Psoas muscle (tissue), 8 donors: ENCODE results near the gene TDG. TPM values are rescaled to one million over a fixed set of nuclear protein-coding genes. Genes with fewer than 3 reads are reported as not detected.
"Not testable (repeated sequence)": the region's sequence is repeated elsewhere in the genome, so short reads cannot be mapped to it uniquely, and the experiment has no call there.

Experiments
- ATAC-seq, 4 donors: fragments of 200-7000 bp; cut with Tn5 transposase; one replicate each; pipeline ENCODE4 v1.9.1; 2020; ENCODE audit warnings: moderate library complexity in 3 of 4, mild to moderate bottlenecking in 2 of 4
- DNase-seq, 2 donors: peaks; one replicate each; pipeline ENCODE4 v3.0.0-alpha.2; 2020
- H3K27ac ChIP-seq: fragments of 200-600 bp; one replicate; pipeline ENCODE4 v1.8.0; 2022
- H3K27me3 ChIP-seq, 3 donors: fragments of 200-600 bp in 1 of 3; one replicate each; pipeline versions ENCODE4 v1.6.1 to v1.8.0; 2013 to 2022; ENCODE audit warnings: low read length in 2 of 3, mild to moderate bottlenecking in 2 of 3, moderate library complexity in 1 of 3; ENCODE audit not compliant: insufficient read depth in 3 of 3
- H3K36me3 ChIP-seq, 2 donors: fragments of 200-600 bp in 1 of 2; one replicate each; pipeline versions ENCODE4 v1.6.1 to v1.8.0; 2013 to 2022; ENCODE audit warnings: low read depth in 1 of 2, mild to moderate bottlenecking in 1 of 2, moderate library complexity in 1 of 2; ENCODE audit not compliant: insufficient read depth in 1 of 2
- H3K4me1 ChIP-seq: fragments of 200-600 bp; one replicate; pipeline ENCODE4 v1.8.0; 2022
- H3K4me3 ChIP-seq: fragments of 200-600 bp; one replicate; pipeline ENCODE4 v1.8.0; 2022; ENCODE audit warnings: mild to moderate bottlenecking
- H3K9me3 ChIP-seq: fragments of 200-600 bp; one replicate; pipeline ENCODE4 v1.8.0; 2022
- WGBS, 3 donors: extraction: QIAGEN DNeasy Blood & Tissue Kit; methylation state at CpG; one replicate each; pipeline versions ENCODE4 v1.1.6 to v1.1.7; 2013; 5-methylcytosine and 5-hydroxymethylcytosine counted together
- intact Hi-C, 2 donors: fragments of 100-400 bp; cut with DNase I; formaldehyde crosslinking; loops; one replicate each; pipeline versions ENCODE4 v1.11.0 to v1.14.2; 2022
- polyA plus RNA-seq, 3 donors: library from polyadenylated mRNA; stranded (reverse); fragments of 200-250 nt; gene quantifications; one replicate each; pipeline ENCODE4 v1.2.3, GENCODE V29; 2013
- total RNA-seq, 4 donors: library from RNA; stranded (reverse); fragmentation: NEBNext Ultra II Directional in 2 of 4; extraction: Animal tissue kit (Norgen Biotek cat#: 25700) in 2 of 4; gene quantifications; one replicate each; pipeline versions ENCODE4 v1.2.1 to v1.2.4, GENCODE V29; 2021 to 2023
- TF ChIP-seq, protein P1 (sequence below): fragments of 200-600 bp; IDR thresholded peaks from one replicate; pipeline ENCODE4 v1.8.0; 2022; ENCODE audit warnings: antibody characterized with exemption
- donor health status: healthy with polysubstance abuse.
- donor health status: DM: no; HTN: no; CAD: no; lungs with moderate emphysema.
- donor health status: Bipolar disorder and iron deficiency.
- donor health status: healthy.
- donor health status: DM: yes; HTN: yes; CAD: no.
- donor health status: DM: no; HTN: no; CAD: no.
- donor health status: DM: no; HTN: no; CAD: no.
- donor health status: DM: yes; HTN: yes; CAD: no.

The TDG gene
- total and polyA plus RNA-seq, 7 donors: 5.5 to 15.5 (median 11.2) TPM

DNA sequence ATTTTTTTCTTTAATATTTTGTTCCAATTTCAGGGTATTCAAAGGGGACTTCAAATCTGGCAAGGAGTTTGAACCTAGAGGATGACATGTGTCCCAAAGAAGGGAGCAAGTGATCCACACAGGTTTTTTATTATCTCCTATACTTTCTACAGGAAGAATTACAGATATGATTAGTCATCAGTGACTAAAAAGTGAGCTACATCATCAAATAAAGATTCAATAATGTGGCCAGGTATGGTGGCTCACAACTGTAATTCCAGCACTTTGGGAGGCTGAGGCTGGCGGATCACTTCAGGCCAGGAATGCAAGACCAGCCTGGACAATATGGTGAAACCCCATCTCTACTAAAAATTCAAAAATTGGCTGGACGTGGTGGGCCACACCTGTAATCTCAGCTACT lies 60.1 kb downstream of the TDG start:
- Histone ChIP-seq H3K27ac (no peak overlapping the region), H3K27me3 (no peaks in the 10 kb centered on the region), H3K4me1 (no peaks in the 10 kb centered on the region), H3K9me3 (no peaks in the 10 kb centered on the region), H3K4me3 (no peak overlapping the region), H3K36me3 (no peaks in the 10 kb centered on the region)
- DNase-seq (no peak), ATAC-seq (no peak)
- WGBS, 3 donors: 95 to 98% (median 97%) methylated on average over 2 of the region's 2 CpGs
- TF ChIP-seq, protein P1, sequence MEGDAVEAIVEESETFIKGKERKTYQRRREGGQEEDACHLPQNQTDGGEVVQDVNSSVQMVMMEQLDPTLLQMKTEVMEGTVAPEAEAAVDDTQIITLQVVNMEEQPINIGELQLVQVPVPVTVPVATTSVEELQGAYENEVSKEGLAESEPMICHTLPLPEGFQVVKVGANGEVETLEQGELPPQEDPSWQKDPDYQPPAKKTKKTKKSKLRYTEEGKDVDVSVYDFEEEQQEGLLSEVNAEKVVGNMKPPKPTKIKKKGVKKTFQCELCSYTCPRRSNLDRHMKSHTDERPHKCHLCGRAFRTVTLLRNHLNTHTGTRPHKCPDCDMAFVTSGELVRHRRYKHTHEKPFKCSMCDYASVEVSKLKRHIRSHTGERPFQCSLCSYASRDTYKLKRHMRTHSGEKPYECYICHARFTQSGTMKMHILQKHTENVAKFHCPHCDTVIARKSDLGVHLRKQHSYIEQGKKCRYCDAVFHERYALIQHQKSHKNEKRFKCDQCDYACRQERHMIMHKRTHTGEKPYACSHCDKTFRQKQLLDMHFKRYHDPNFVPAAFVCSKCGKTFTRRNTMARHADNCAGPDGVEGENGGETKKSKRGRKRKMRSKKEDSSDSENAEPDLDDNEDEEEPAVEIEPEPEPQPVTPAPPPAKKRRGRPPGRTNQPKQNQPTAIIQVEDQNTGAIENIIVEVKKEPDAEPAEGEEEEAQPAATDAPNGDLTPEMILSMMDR: no peak
- intact Hi-C loops: no loop called here

GRCh38 chr12:104026841-104027599 lies 61.3 kb downstream of the TDG start:
- no peaks in the 10 kb centered on the region for H3K27me3 ChIP-seq
- 36 to 38% (median 37%) methylated on average over 5 of the region's 5 CpGs for WGBS, 3 donors
- intact Hi-C loops: no loop called here
- H3K4me1 ChIP-seq: no peaks in the 10 kb centered on the region
- H3K9me3 ChIP-seq: no peaks in the 10 kb centered on the region
- no peaks in the 10 kb centered on the region for H3K36me3 ChIP-seq
- H3K27ac ChIP-seq: no peak overlapping the region
- DNase-seq (no peak), ATAC-seq (no peak)
- TF ChIP-seq, protein P1: no peak
- no peak overlapping the region for H3K4me3 ChIP-seq

DNA sequence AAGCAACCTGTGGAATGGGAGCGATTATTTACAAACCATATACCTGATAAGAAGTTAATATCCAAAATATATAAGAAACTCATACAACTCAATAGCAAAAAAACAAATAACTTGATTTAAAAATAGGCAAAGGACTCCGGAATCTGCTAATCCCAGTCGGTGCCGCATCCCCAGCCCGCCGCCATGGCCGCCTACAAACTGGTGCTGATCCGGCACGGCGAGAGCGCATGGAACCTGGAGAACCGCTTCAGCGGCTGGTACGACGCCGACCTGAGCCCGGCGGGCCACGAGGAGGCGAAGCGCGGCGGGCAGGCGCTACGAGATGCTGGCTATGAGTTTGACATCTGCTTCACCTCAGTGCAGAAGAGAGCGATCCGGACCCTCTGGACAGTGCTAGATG lies 64.9 kb downstream of the TDG start:
- H3K9me3 ChIP-seq, intact Hi-C loops, H3K4me1 ChIP-seq, DNase-seq, ATAC-seq, H3K27ac ChIP-seq, H3K27me3 ChIP-seq, H3K36me3 ChIP-seq, H3K4me3 ChIP-seq: not testable (repeated sequence)
- WGBS, 3 donors: 93 to 99% (median 96%) methylated on average over 7 to 10 of the region's 27 CpGs

- ATAC-seq, H3K9me3 ChIP-seq, DNase-seq, H3K27me3 ChIP-seq, H3K27ac ChIP-seq, H3K4me1 ChIP-seq, H3K4me3 ChIP-seq, H3K36me3 ChIP-seq, intact Hi-C loops: not testable (repeated sequence)
- 87 to 90% (median 90%) methylated on average over 2 of the region's 2 CpGs for WGBS, 3 donors
Measured at GRCh38 chr12:104036143-104036542, 70.5 kb downstream of the TDG start.

Other genes starting within 250 kb of the TDG start
- 10 to 100 TPM; 15.2 to 64.2 (median 19.5) TPM for gene NT5DC3, start 124.6 kb upstream of the TDG start, total RNA-seq
- gene NT5DC3, start 124.6 kb upstream of the TDG start, polyA plus RNA-seq: 10 to 100 TPM in 1 of 3 donors, 1 to 10 TPM in 2; 5.2 to 16.2 (median 7.3) TPM
- gene HSP90B1, start 35.5 kb upstream of the TDG start, total RNA-seq: 100 to 1,000 TPM in 3 of 4 donors, 10 to 100 TPM in 1; 85.7 to 137 (median 126) TPM
- 100 to 1,000 TPM; 118 to 238 (median 129) TPM for gene HSP90B1, start 35.5 kb upstream of the TDG start, polyA plus RNA-seq
- 1 to 10 TPM in 3 of 4 donors, under 1 TPM in 1; 0.71 to 5.2 (median 1.9) TPM for gene GLT8D2, start 84.3 kb downstream of the TDG start, total RNA-seq
- 1 to 10 TPM; 1.1 to 1.7 (median 1.3) TPM for gene GLT8D2, start 84.3 kb downstream of the TDG start, polyA plus RNA-seq
- 10 to 100 TPM; 22.8 to 27.8 (median 24.5) TPM for gene HCFC2, start 98.7 kb downstream of the TDG start, total RNA-seq
- 10 to 100 TPM; 10.1 to 21.7 (median 10.3) TPM for gene HCFC2, start 98.7 kb downstream of the TDG start, polyA plus RNA-seq
- gene NFYB, start 172.3 kb downstream of the TDG start, total RNA-seq: 10 to 100 TPM; 14.5 to 32.2 (median 21.9) TPM
- 10 to 100 TPM; 10.1 to 28.0 (median 20.1) TPM for gene NFYB, start 172.3 kb downstream of the TDG start, polyA plus RNA-seq
- 100 to 1,000 TPM; 102 to 249 (median 113) TPM for gene TXNRD1, start 249.9 kb downstream of the TDG start, total RNA-seq
- gene TXNRD1, start 249.9 kb downstream of the TDG start, polyA plus RNA-seq: 100 to 1,000 TPM in 1 of 3 donors, 10 to 100 TPM in 2; 46.0 to 202 (median 64.3) TPM